ENCODE measurements around the gene SPO11. TPM values are rescaled to one million over a fixed set of nuclear protein-coding genes. Genes with fewer than 3 reads are reported as not detected.

Gene SPO11
- total RNA-seq, 1 experiment from 2014 or later: not detected

DNA sequence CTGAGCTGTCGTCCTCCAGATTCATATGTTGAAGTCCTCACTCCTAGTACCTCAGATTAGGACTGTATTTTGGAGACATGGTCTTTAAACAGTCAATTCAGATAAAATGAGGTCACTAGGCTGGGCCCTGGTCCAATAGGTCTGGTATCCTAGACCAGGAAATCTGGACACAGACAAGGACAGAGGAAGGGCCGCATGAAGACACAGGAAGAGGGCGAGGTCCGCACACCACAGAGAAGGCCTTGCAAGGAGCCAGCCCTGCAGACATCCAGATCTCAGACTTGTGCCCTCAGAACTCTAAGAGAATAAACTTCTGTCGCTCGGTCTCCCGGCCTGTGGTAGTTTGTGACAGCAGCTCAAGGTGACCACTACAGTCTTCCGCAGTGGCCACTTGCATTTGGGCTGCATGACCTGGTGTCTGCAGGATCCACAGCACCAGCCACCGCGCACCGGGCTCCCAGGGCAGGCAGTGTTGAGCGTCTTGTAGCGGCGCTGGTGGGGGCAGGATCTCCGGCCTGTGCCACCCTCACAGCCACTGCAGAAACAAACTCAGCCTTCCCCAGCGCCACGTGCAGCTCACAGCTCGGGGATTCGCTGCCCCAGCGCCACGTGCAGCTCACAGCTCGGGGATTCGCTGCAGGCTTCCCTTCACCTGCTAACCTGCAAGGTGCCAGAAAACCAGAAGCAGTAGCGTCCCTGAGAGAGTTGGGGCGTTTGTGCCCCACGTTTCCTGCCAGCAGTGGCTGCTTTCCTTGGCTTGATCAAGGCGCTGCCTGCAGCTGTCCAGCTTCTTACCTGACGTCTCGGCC lies 55.6 kb downstream of the SPO11 start:
- DNase-seq: no peak
- H3K27ac ChIP-seq (ENCODE audit: insufficient read length, low read depth, low read length): no peak overlapping the region
- H4K8ac ChIP-seq (replicated peaks; ENCODE audit: insufficient read length, low read depth, low read length): no peak overlapping the region
- no peak overlapping the region for H2BK120ac ChIP-seq (ENCODE audit: low read depth, low read length, poor library complexity, severe bottlenecking)
- H3K27me3 ChIP-seq (ENCODE audit: insufficient read depth, low read length): no peaks in the 10 kb centered on the region
- Mint-ChIP-seq H3K9me3 (no peaks in the 10 kb centered on the region), H3K27me3 (ENCODE audit: low read depth) (peaks cover 3% of the 10 kb centered on the region; the same call in 1 of the 2 replicates), H3K4me3 (no peak overlapping the region), H3K4me1 (peaks cover 6 to 14% of the 10 kb centered on the region in 2 experiments), H3K27ac (no peak overlapping the region), H3K36me3 (ENCODE audit: insufficient read depth in 1 of 3, low read depth in 3 of 3) (peaks cover 0 to 9% (median 0%) of the 10 kb centered on the region in 3 experiments; a peak in 3 of 7 replicates)
- no peak overlapping the region for H3K14ac ChIP-seq (ENCODE audit: insufficient read depth, low read length)
- H4K20me1 ChIP-seq (ENCODE audit: control insufficient read depth, insufficient read depth, insufficient read length): no peaks in the 10 kb centered on the region
- no peak overlapping the region for H3K18ac ChIP-seq (ENCODE audit: insufficient read length, low read depth, low read length)
- no peaks in the 10 kb centered on the region for H3K9me3 ChIP-seq (ENCODE audit: control insufficient read depth, low read depth, low read length)
- H3T11ph ChIP-seq (ENCODE audit: low read length): no peak overlapping the region
- no peak overlapping the region for H3K9ac ChIP-seq (ENCODE audit: extremely low read depth, insufficient read length, low read length)
- no peaks in the 10 kb centered on the region for H3K4me1 ChIP-seq (ENCODE audit: insufficient read depth, low read length)
- TF ChIP-seq, protein P1, sequence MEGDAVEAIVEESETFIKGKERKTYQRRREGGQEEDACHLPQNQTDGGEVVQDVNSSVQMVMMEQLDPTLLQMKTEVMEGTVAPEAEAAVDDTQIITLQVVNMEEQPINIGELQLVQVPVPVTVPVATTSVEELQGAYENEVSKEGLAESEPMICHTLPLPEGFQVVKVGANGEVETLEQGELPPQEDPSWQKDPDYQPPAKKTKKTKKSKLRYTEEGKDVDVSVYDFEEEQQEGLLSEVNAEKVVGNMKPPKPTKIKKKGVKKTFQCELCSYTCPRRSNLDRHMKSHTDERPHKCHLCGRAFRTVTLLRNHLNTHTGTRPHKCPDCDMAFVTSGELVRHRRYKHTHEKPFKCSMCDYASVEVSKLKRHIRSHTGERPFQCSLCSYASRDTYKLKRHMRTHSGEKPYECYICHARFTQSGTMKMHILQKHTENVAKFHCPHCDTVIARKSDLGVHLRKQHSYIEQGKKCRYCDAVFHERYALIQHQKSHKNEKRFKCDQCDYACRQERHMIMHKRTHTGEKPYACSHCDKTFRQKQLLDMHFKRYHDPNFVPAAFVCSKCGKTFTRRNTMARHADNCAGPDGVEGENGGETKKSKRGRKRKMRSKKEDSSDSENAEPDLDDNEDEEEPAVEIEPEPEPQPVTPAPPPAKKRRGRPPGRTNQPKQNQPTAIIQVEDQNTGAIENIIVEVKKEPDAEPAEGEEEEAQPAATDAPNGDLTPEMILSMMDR (conservative IDR thresholded peaks at IDR 0.05): no peak
- H3K4me2 ChIP-seq (ENCODE audit: insufficient read depth, insufficient read length, low read length): no peak overlapping the region
- no peaks in the 10 kb centered on the region for H3K79me1 ChIP-seq (ENCODE audit: insufficient read depth, low read depth, low read length, poor library complexity, severe bottlenecking)
- no peak overlapping the region for H4K5ac ChIP-seq (ENCODE audit: insufficient read length, low read depth, low read length)
- whole genome bisulfite sequencing (ENCODE audit: extremely low coverage, insufficient read length, low lambda C conversion rate): no CpG with 5 or more reads among the region's 29 CpGs
- H3K56ac ChIP-seq (ENCODE audit: insufficient read length, low read depth, low read length): no peak overlapping the region
- no peaks in the 10 kb centered on the region for H3K79me2 ChIP-seq (ENCODE audit: insufficient read depth, low read length)
- H2BK5ac ChIP-seq (ENCODE audit: insufficient read length, low read length): no peak overlapping the region
- peaks cover 9% of the 10 kb centered on the region for H3K23me2 ChIP-seq (ENCODE audit: insufficient read length, low read depth, low read length, poor library complexity, severe bottlenecking)
- no peak overlapping the region for H2BK12ac ChIP-seq (ENCODE audit: insufficient read length, low read depth, low read length)
- no peak overlapping the region for H2AFZ ChIP-seq (ENCODE audit: low read length)
- H3K23ac ChIP-seq (ENCODE audit: insufficient read length, low read depth, low read length): no peak overlapping the region
- H4K91ac ChIP-seq (ENCODE audit: insufficient read length, low read depth, low read length): no peak overlapping the region
- H2AK5ac ChIP-seq (ENCODE audit: insufficient read length, low read length): no peak overlapping the region
- H3K4ac ChIP-seq (ENCODE audit: low read depth, low read length): no peak overlapping the region
- H2BK15ac ChIP-seq (ENCODE audit: low read depth, low read length): no peak overlapping the region
- H2BK20ac ChIP-seq (ENCODE audit: low read depth, low read length, poor library complexity, severe bottlenecking): no peak overlapping the region

Data from H9 (cell line).